ENCODE results near the gene CD44. TPM values are rescaled to one million over a fixed set of nuclear protein-coding genes. Genes with fewer than 3 reads are reported as not detected.

CD44 gene
- polyA plus RNA-seq, 4 donors: 10.3 to 49.5 (median 18.1) TPM

DNA sequence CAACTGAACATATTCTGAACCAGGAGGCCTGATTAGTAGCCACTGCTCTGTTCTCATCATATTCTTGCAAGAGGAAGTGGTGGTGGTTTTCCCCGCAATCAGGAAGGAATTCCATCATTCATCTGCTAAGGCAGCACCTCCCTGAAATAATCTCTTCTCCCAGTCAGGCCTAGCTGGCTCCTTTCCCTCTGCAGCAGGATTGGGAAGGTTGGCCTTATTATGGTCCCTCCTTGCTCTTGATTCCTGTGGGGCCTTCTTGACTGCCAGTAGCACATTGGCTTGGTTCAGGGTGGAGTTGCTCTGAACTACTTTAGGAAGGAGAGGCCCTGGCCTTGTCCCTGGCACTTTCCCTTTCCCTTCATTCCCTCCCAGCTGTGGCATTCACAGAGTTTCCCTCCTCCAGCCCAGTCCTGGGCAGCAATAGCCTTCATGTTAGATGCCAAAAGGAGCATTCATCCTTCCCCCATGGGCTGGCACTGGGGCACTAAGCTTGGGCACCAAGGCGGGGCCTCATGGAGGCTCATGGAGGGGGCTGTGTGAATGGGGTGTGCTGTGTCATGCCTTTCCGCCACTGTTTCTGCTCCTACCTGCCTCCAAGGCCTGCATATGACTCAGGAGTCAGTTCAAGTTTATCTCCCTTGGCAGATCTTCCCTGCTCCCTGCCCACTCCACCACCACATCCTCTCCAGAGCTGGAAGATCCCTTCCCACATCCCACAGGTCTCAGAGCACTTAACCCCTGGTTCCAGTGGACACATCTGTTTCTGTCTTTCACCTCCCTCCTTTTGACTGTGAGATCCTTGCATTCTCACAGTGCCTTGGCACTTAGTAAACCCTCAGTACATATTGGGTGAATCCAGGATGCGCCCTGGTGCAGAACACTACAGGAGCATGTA is 27.6 kb upstream of the CD44 start:
- no peak for DNase-seq (ENCODE audit: low read depth in 4 of 4, low spot score in 3 of 4)

DNA sequence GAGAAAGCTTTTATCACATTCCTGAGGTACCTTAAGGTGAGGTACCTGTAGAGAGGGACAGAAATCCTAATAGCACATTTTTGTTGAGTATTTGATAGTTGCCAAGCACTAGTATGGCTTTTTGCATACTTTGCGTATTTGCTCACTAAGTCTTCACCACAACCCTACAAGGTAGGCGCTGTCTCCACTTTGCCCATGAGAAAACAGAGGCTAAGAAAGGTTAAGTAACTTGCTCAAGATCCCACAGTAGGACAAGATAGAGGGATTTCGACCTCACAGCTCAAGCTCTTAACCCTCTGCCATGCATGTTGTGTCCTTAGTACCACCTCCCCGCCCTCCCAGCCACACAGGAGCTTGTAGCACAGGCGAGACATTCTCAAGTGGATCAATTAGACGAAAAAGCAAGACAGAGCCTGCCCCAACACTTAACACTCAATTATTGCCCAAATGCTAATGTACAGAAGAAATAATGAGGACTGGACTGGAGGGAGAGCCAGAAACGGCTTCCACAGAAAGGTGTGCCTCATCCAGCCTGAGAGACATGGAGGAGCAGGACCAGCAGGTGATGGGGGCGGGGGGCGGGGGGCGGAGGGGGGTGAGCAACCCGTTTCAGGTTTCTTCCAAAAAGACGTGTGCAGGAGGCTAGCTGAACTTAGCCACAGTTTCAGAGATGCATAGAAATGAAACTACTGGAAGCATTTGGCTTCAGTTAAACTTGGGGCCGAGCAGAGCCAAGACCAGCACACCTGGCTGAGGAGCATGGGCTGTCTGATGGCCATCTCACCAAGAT is 26.7 kb upstream of the CD44 start:
- no peak for DNase-seq (ENCODE audit: low read depth in 4 of 4, low spot score in 3 of 4)

GRCh38 chr11:35112846-35113105 is 26.2 kb upstream of the CD44 start:
- DNase-seq (ENCODE audit: low read depth in 4 of 4, low spot score in 3 of 4): no peak

DNA sequence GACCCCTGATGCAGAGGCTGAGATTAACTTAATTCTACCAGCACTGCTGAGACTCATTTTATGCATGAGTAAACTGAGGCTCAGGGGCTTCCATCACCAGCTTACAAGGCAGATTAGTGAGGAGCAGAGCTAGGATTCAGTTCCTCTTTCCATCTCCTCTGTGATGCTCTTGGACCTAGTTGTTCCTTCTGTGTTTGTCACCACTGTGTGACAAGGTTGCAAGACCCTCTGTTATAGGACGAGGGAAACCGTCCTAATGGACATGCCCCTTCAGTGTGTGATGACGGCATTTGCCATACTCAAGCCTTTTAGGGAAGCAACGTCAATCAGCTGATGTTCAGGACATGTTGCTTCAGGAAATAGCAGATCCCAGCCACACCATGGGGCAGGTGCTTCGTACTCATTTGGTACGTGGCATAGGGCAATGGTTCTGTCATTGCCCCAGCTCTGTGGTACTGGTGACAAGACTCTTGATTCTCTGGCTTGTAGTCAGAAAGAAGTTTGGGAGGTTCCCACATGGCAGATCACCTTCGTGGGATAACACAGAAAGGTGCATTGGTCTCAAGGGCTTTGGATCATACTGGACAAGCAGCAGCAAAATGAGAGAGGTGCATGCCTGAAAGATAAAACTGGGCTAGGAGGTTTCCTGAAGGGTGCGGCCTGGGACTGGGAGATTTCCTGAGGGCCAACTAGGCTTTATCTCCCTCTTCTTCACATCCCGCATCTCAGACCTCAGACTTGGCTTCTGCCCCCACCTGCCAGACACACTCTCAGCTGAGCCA is 23.9 kb upstream of the CD44 start:
- no peak for DNase-seq (ENCODE audit: low read depth in 4 of 4, low spot score in 3 of 4)

GRCh38 chr11:35115688-35116030 is 23.3 kb upstream of the CD44 start:
- DNase-seq (ENCODE audit: low read depth in 4 of 4, low spot score in 3 of 4): no peak

DNA sequence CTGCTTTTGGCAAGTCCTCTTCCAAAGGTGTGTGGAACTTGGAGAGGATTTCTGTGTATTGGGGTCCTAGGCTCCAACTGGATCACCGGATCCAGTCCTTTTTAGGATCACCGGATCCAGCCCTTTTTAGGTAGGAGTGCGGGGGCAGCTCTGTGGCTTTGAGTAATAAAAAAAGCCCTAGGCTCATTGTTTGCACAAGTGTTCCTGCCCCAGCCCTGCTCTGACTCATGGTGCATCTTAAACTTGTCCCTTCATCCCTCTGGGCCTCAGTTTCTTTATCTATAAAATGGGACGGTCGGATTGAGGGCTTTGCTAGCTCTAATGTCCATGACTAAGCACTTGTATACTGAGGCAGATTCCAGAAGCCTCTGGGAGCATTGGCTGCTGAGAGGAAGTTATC is 22.7 kb upstream of the CD44 start:
- DNase-seq (ENCODE audit: low read depth in 4 of 4, low spot score in 3 of 4): no peak

- DNase-seq (ENCODE audit: low read depth in 4 of 4, low spot score in 3 of 4): no peak
Observed at GRCh38 chr11:35116762-35117640, 22.0 kb upstream of the CD44 start.

- DNase-seq (ENCODE audit: low read depth in 4 of 4, low spot score in 3 of 4): no peak
Observed at GRCh38 chr11:35118906-35119305, 20.1 kb upstream of the CD44 start.

- no peak for DNase-seq (ENCODE audit: low read depth in 4 of 4, low spot score in 3 of 4)
Observed at GRCh38 chr11:35121326-35121865, 17.6 kb upstream of the CD44 start.

- no peak for DNase-seq (ENCODE audit: low read depth in 4 of 4, low spot score in 3 of 4)
Observed at GRCh38 chr11:35122308-35122707, 16.7 kb upstream of the CD44 start.

GRCh38 chr11:35126000-35126878 is 12.7 kb upstream of the CD44 start:
- no peak for DNase-seq (ENCODE audit: low read depth in 4 of 4, low spot score in 3 of 4)

- DNase-seq (ENCODE audit: low read depth in 4 of 4, low spot score in 3 of 4): no peak
Observed at GRCh38 chr11:35126879-35127581, 11.9 kb upstream of the CD44 start.

- no peak for DNase-seq (ENCODE audit: low read depth in 4 of 4, low spot score in 3 of 4)
Observed at GRCh38 chr11:35127619-35128018, 11.4 kb upstream of the CD44 start.

DNA sequence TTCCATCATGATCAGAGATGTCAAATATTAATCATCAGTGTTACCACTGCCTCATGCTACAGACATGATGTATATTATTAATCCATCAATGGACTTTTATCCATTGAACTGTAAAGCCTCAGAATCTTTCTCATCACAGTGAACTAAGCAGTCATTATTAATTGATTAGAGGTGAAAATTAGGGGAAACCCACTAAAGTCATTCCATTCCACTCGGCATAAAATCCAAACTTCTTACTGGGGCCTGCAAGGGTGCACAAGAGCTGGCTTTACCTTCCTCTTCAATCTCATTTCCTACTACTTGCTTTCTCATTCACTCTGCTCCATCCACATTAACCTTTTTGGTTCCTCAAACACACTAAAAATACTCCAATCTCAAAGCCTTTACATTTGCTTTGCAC is 7.9 kb upstream of the CD44 start:
- no peak for DNase-seq (ENCODE audit: low read depth in 4 of 4, low spot score in 3 of 4)

DNA sequence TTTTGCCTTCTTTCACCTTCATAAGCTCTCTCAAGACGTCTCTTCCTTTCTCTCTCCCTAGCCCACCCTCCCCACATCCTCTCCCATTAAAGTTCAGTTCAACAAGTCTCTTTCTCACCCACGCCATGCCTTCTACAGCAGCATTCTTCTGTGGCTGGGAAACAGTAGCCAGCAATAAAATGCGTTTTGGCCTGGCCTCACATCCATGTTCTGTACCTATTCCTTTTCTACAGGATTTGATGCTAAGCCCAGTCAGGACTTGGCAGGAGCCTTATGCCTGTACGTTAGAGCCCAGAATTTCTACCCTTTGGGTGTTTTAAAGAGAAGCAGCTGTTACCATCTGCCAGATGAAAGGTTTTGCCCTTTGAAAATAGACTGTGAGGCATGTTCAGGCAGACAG is 7.1 kb upstream of the CD44 start:
- no peak for DNase-seq (ENCODE audit: low read depth in 4 of 4, low spot score in 3 of 4)

DNA sequence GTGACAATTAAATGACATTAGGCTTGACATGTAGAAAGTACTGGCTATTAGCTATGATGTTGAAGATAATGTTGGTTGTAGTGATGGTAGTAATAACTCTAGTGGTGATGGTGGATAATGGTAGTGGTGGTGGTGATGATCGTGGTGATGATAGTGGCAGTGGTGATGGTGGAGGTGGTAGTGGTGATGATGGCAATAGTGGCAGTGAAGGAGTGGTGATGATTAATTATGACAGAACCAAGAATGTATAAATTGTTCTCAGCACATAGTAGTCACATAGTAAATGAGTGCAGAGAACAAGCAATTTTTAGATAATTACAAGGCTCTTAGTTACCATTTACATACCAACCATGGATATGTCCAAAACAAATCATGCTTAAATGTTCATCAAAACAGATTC is 5.3 kb upstream of the CD44 start:
- DNase-seq (ENCODE audit: low read depth in 4 of 4, low spot score in 3 of 4): no peak

DNA sequence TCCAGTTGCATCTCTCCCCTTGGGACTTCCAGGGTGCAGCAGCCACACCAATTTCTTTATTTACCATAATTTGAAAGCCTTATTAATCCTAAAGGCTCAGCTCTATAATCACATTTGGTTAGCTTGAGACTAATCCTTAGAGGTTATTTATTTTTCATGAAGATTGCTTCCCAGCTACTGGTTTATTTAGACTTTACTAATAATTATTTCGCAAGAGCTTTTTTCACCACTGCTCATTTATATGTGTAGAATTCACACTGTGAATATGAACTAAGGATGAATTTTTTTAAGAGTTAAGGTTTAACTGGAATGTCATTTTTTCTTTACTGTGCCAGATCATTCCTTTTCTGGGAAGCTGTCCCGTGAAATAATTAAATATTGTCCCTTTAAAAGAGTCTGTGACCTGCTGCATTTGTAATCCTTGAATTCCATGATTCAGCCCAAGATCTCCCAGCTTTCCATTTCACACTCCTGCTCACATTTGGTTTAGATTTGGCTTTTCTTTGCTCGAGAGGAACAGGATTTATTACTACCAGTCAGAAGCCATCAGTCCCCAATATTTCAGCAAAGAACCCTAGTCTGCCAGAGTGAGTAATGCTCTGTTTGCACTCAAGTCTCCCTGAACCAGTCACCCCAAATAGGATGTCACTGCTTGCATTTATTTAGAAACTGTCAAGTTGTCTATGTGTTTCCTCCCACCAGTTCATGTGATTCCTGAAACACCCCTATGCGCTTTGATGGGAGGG is 4.4 kb upstream of the CD44 start:
- no peak for DNase-seq (ENCODE audit: low read depth in 4 of 4, low spot score in 3 of 4)

DNA sequence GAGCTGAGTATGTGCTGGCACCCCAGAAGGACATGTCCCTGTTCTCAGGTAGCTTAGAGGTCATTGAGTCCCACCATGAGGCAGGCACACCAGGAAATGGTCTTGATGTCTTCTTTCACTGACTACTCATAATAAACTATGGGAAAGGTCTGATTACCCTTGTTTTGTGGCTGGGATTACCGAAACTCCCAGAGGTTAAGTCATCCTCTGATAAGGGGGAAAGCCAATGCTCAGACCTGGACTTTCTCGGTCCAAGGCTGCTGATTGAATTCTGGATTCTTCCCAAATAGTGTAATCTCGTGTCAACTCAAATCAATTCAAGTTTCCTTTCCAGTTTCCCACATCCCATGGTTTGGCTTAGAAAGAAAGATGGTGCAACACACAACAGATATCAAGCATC is 3.7 kb upstream of the CD44 start:
- no peak for DNase-seq (ENCODE audit: low read depth in 4 of 4, low spot score in 3 of 4)
